ENCODE data around the gene TNKS2. TPM values are rescaled to one million over a fixed set of nuclear protein-coding genes. Genes with fewer than 3 reads are reported as not detected.
A peak's percentile ranks its signal among the peaks of the same experiment; 100 is the strongest.

Gene TNKS2
- total and polyA plus RNA-seq, 2 of the 13 experiments (the other 11 are each of a cell fraction or from before 2014, with no cell fraction given), result 15.2 to 19.4 TPM

DNA sequence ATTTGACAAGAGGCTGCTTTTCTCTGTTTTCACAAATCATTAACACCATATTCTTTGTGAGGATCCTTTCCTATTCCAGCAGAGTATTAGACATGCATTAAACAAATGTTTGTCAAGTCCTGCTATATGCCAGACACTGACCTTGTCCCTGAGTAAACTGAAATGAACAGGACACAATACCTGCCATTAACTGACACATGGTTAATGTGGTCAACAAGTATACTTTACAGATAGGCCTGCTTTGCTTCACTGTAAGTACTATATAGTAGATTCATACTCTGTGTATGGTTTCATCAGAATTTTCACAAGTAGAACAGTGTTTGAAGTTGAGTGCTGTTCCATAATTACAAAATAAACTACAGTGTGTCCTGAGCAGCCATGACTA is 5.9 kb downstream of the TNKS2 start (continued):
- TF ChIP-seq, protein P1, sequence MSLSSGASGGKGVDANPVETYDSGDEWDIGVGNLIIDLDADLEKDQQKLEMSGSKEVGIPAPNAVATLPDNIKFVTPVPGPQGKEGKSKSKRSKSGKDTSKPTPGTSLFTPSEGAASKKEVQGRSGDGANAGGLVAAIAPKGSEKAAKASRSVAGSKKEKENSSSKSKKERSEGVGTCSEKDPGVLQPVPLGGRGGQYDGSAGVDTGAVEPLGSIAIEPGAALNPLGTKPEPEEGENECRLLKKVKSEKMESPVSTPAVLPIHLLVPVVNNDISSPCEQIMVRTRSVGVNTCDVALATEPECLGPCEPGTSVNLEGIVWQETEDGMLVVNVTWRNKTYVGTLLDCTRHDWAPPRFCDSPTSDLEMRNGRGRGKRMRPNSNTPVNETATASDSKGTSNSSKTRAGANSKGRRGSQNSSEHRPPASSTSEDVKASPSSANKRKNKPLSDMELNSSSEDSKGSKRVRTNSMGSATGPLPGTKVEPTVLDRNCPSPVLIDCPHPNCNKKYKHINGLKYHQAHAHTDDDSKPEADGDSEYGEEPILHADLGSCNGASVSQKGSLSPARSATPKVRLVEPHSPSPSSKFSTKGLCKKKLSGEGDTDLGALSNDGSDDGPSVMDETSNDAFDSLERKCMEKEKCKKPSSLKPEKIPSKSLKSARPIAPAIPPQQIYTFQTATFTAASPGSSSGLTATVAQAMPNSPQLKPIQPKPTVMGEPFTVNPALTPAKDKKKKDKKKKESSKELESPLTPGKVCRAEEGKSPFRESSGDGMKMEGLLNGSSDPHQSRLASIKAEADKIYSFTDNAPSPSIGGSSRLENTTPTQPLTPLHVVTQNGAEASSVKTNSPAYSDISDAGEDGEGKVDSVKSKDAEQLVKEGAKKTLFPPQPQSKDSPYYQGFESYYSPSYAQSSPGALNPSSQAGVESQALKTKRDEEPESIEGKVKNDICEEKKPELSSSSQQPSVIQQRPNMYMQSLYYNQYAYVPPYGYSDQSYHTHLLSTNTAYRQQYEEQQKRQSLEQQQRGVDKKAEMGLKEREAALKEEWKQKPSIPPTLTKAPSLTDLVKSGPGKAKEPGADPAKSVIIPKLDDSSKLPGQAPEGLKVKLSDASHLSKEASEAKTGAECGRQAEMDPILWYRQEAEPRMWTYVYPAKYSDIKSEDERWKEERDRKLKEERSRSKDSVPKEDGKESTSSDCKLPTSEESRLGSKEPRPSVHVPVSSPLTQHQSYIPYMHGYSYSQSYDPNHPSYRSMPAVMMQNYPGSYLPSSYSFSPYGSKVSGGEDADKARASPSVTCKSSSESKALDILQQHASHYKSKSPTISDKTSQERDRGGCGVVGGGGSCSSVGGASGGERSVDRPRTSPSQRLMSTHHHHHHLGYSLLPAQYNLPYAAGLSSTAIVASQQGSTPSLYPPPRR (CRISPR knock-in tag; IDR thresholded peaks at IDR 0.05; ENCODE audit: borderline replicate concordance), result peak; percentile 63
- TF ChIP-seq BORCS8-MEF2B (CRISPR knock-in tag; IDR thresholded peaks at IDR 0.05) (no peak), ZNF430 (CRISPR knock-in tag; IDR thresholded peaks at IDR 0.05) (no peak), RORA (CRISPR knock-in tag; IDR thresholded peaks at IDR 0.05) (no peak), NCOA2 (CRISPR knock-in tag; IDR thresholded peaks at IDR 0.05) (peak; percentile 68; the same call in 1 of the 2 replicates), ZNF317 (CRISPR knock-in tag; IDR thresholded peaks at IDR 0.05) (no peak), FOSL1 (CRISPR knock-in tag; IDR thresholded peaks at IDR 0.05; ENCODE audit: borderline replicate concordance) (no peak), KLF16 (CRISPR knock-in tag; IDR thresholded peaks at IDR 0.05) (peak in 1 of 2 experiments; percentile 55; a peak in 2 of 4 replicates)
- TF ChIP-seq, protein P2, sequence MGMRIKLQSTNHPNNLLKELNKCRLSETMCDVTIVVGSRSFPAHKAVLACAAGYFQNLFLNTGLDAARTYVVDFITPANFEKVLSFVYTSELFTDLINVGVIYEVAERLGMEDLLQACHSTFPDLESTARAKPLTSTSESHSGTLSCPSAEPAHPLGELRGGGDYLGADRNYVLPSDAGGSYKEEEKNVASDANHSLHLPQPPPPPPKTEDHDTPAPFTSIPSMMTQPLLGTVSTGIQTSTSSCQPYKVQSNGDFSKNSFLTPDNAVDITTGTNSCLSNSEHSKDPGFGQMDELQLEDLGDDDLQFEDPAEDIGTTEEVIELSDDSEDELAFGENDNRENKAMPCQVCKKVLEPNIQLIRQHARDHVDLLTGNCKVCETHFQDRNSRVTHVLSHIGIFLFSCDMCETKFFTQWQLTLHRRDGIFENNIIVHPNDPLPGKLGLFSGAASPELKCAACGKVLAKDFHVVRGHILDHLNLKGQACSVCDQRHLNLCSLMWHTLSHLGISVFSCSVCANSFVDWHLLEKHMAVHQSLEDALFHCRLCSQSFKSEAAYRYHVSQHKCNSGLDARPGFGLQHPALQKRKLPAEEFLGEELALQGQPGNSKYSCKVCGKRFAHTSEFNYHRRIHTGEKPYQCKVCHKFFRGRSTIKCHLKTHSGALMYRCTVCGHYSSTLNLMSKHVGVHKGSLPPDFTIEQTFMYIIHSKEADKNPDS (CRISPR knock-in tag; IDR thresholded peaks at IDR 0.05), result peak; percentile 91
- TF ChIP-seq, protein P3, sequence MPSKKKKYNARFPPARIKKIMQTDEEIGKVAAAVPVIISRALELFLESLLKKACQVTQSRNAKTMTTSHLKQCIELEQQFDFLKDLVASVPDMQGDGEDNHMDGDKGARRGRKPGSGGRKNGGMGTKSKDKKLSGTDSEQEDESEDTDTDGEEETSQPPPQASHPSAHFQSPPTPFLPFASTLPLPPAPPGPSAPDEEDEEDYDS (CRISPR knock-in tag; IDR thresholded peaks at IDR 0.05), result 0 out of 2 replicates have a peak, but pooled peaks have one; percentile 32
- TF ChIP-seq, protein P4, sequence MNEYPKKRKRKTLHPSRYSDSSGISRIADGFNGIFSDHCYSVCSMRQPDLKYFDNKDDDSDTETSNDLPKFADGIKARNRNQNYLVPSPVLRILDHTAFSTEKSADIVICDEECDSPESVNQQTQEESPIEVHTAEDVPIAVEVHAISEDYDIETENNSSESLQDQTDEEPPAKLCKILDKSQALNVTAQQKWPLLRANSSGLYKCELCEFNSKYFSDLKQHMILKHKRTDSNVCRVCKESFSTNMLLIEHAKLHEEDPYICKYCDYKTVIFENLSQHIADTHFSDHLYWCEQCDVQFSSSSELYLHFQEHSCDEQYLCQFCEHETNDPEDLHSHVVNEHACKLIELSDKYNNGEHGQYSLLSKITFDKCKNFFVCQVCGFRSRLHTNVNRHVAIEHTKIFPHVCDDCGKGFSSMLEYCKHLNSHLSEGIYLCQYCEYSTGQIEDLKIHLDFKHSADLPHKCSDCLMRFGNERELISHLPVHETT (CRISPR knock-in tag; conservative IDR thresholded peaks at IDR 0.05), result no peak
- TF ChIP-seq, protein P5, sequence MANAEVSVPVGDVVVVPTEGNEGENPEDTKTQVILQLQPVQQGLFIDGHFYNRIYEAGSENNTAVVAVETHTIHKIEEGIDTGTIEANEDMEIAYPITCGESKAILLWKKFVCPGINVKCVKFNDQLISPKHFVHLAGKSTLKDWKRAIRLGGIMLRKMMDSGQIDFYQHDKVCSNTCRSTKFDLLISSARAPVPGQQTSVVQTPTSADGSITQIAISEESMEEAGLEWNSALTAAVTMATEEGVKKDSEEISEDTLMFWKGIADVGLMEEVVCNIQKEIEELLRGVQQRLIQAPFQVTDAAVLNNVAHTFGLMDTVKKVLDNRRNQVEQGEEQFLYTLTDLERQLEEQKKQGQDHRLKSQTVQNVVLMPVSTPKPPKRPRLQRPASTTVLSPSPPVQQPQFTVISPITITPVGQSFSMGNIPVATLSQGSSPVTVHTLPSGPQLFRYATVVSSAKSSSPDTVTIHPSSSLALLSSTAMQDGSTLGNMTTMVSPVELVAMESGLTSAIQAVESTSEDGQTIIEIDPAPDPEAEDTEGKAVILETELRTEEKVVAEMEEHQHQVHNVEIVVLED (CRISPR knock-in tag; IDR thresholded peaks at IDR 0.05; ENCODE audit: borderline replicate concordance), result peak; percentile 38; the same call in 1 of the 2 replicates
- TF ChIP-seq, protein P6, sequence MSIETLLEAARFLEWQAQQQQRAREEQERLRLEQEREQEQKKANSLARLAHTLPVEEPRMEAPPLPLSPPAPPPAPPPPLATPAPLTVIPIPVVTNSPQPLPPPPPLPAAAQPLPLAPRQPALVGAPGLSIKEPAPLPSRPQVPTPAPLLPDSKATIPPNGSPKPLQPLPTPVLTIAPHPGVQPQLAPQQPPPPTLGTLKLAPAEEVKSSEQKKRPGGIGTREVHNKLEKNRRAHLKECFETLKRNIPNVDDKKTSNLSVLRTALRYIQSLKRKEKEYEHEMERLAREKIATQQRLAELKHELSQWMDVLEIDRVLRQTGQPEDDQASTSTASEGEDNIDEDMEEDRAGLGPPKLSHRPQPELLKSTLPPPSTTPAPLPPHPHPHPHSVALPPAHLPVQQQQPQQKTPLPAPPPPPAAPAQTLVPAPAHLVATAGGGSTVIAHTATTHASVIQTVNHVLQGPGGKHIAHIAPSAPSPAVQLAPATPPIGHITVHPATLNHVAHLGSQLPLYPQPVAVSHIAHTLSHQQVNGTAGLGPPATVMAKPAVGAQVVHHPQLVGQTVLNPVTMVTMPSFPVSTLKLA (IDR thresholded peaks at IDR 0.05), result 0 out of 2 replicates have a peak, but pooled peaks have one; percentile 11
